ENCODE data around the gene CYP27A1.

DNA sequence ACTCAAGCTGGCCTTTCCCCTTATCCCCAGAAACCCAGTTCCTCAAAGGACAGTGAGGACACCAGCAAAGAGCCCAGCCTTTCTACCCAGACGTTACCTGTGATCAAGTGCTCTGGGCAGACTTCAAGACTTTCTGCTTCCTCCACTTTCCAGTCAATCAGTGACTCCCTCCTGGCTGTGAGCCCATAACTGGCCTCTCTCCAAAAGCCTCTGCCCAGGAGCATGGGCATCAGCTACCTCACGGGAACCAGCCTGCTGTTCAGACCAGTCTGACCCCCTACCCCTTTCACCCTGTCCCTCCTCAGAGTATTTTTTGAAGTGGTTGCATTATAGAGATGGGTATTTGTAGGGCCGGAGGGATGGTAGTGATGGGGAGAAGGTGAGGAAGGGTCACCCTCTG is 27.7 kb upstream of the CYP27A1 start:
- TF ChIP-seq, protein P1, sequence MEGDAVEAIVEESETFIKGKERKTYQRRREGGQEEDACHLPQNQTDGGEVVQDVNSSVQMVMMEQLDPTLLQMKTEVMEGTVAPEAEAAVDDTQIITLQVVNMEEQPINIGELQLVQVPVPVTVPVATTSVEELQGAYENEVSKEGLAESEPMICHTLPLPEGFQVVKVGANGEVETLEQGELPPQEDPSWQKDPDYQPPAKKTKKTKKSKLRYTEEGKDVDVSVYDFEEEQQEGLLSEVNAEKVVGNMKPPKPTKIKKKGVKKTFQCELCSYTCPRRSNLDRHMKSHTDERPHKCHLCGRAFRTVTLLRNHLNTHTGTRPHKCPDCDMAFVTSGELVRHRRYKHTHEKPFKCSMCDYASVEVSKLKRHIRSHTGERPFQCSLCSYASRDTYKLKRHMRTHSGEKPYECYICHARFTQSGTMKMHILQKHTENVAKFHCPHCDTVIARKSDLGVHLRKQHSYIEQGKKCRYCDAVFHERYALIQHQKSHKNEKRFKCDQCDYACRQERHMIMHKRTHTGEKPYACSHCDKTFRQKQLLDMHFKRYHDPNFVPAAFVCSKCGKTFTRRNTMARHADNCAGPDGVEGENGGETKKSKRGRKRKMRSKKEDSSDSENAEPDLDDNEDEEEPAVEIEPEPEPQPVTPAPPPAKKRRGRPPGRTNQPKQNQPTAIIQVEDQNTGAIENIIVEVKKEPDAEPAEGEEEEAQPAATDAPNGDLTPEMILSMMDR (IDR thresholded peaks at IDR 0.05; ENCODE audit: low read depth, low read length): no peak
- TF ChIP-seq POLR2A (IDR thresholded peaks at IDR 0.05; ENCODE audit: extremely low read depth, insufficient read length): no peak
- TF ChIP-seq, protein P2, sequence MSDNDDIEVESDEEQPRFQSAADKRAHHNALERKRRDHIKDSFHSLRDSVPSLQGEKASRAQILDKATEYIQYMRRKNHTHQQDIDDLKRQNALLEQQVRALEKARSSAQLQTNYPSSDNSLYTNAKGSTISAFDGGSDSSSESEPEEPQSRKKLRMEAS (IDR thresholded peaks at IDR 0.05; ENCODE audit: low read depth, low read length): no peak
- no peak for TF ChIP-seq MYC (IDR thresholded peaks at IDR 0.05; ENCODE audit: low read depth, low read length)

Data from NB4 (cell line).